ENCODE results near the gene G3BP2. TPM values are rescaled to one million over a fixed set of nuclear protein-coding genes. Genes with fewer than 3 reads are reported as not detected.
"Not testable (repeated sequence)": the region's sequence is repeated elsewhere in the genome, so short reads cannot be mapped to it uniquely, and the experiment has no call there.

The G3BP2 gene
- total RNA-seq, 2 experiments from 2014 or later, result 127 to 137 TPM

GRCh38 chr4:75666299-75666698, 6.9 kb downstream of the G3BP2 start:
- Mint-ChIP-seq H3K4me3 (peak overlapping the region; percentile 41), H3K36me3 (ENCODE audit: low read depth) (peaks cover 22% of the 10 kb centered on the region), H3K9me3 (ENCODE audit: low read depth) (no peaks in the 10 kb centered on the region), H3K27me3 (no peaks in the 10 kb centered on the region), H3K4me1 (peaks cover 69% of the 10 kb centered on the region), H3K27ac (peak overlapping the region; percentile 90)
- intact Hi-C loops (cut with DNase I, micrococcal nuclease), result no loop called here
- POLR2A ChIA-PET, result interaction anchor here (1.5 kb wide), 1 partner anchor 58 kb away, joined by 4 read pairs; the partner anchor contains the start of gene USO1
- ATAC-seq (peak; percentile 61), DNase-seq (no peak)
- CTCF ChIA-PET, result interaction anchor here (1.5 to 1.9 kb wide), 2 partner anchors 7 to 12 kb away, joined by 6 to 8 read pairs; no protein-coding TSS in a partner anchor

DNA sequence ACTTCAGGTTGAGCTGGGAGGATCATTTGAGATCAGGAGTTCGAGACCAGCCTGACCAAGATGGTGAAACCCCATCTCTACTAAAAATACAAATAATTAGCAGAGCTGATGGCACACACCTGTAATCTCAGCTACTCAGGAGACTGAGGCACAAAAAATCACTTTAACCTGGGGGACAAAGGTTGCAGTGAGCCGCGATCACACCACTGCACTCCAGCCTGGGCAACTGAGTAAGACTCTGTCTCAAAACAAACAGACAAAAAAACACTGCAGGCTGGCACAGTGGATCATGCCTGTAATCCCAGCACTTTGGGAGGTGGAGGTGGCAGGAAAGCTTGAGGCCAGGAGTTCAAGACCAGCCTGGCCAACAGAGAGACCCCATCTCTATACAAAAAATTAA, 8.6 kb downstream of the G3BP2 start:
- DNase-seq; POLR2A ChIA-PET; intact Hi-C loops (cut with DNase I, micrococcal nuclease); H3K27me3 Mint-ChIP-seq; ATAC-seq; H3K4me3 Mint-ChIP-seq; H3K9me3 Mint-ChIP-seq (ENCODE audit: low read depth): not testable (repeated sequence)
- H3K36me3 Mint-ChIP-seq (ENCODE audit: low read depth), result peaks cover 24% of the 10 kb centered on the region
- H3K27ac Mint-ChIP-seq, result peak overlapping the region; percentile 42
- H3K4me1 Mint-ChIP-seq, result peaks cover 64% of the 10 kb centered on the region
- CTCF ChIA-PET, result interaction anchor here (0.6 to 1.9 kb wide), 3 partner anchors 11 to 263 kb away, joined by 3 to 8 read pairs (median 3); no protein-coding TSS in a partner anchor

DNA sequence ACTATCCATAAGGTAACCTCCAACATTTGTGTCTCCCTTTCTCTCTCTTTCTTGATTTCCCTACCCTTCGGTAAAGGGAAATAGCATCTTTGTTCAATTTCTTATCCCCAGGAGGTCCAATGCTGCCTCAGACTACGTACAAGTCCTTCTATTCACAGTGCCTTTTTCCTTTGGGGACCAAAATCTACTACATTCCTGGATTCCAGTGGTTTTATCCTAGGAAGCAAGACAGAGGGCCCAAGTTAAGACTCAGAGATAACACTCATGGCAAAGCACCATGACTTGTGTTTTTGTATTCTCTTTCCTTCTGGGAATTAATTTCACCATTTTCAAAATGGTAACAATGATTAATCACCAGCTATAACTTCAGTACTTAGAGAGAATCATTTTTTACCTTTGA, 10.6 kb downstream of the G3BP2 start:
- Mint-ChIP-seq H3K36me3 (ENCODE audit: low read depth) (peaks cover 33% of the 10 kb centered on the region), H3K4me3 (no peak overlapping the region), H3K27me3 (no peaks in the 10 kb centered on the region), H3K27ac (peak overlapping the region; percentile 53), H3K9me3 (ENCODE audit: low read depth) (no peaks in the 10 kb centered on the region), H3K4me1 (peaks cover 56% of the 10 kb centered on the region)
- no peak for DNase-seq
- intact Hi-C loops (cut with DNase I, micrococcal nuclease), result no loop called here
- CTCF ChIA-PET, result no interaction called here
- no peak for ATAC-seq
- POLR2A ChIA-PET, result no interaction called here

DNA sequence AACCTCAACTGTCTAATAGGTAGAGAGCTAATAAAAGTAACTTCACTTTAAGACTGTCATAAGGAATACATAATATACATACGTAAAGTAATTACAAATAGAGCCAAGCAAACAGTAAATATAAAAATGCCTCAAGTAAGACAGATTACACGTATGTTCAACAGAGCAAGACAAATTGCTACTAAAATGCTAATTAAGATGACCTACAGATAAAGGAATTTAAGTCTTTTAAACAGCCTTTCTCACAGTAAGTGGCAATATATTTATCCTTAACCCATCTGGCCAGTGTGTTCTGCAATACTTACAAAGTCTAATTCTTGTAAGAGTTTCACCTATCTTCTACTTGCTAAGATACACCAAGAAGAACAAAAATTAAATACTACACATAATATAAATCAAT, 12.7 kb downstream of the G3BP2 start:
- ChIA-PET POLR2A (no interaction called here), CTCF (interaction anchor here (0.6 to 2.2 kb wide), 5 partner anchors 7 to 63 kb away, joined by 3 to 6 read pairs (median 4); no protein-coding TSS in a partner anchor)
- intact Hi-C loops (cut with DNase I, micrococcal nuclease), result no loop called here
- DNase-seq, result no peak
- Mint-ChIP-seq H3K4me3 (no peak overlapping the region), H3K27ac (no peak overlapping the region), H3K36me3 (ENCODE audit: low read depth) (peaks cover 40% of the 10 kb centered on the region), H3K27me3 (no peaks in the 10 kb centered on the region), H3K9me3 (ENCODE audit: low read depth) (no peaks in the 10 kb centered on the region), H3K4me1 (peaks cover 54% of the 10 kb centered on the region)
- no peak for ATAC-seq

- no peak for DNase-seq
- H3K9me3 Mint-ChIP-seq (ENCODE audit: low read depth), result no peaks in the 10 kb centered on the region
- POLR2A ChIA-PET, result no interaction called here
- no peak for ATAC-seq
- intact Hi-C loops (cut with DNase I, micrococcal nuclease), result loop anchor here in 1 of 2 experiments (5.0 kb wide), 1 partner anchor 63 kb away; the partner anchor contains the start of gene USO1
- CTCF ChIA-PET, result interaction anchor here (0.6 to 2.4 kb wide), 7 partner anchors 8 to 151 kb away, joined by 3 to 14 read pairs (median 4); no protein-coding TSS in a partner anchor
- peaks cover 56% of the 10 kb centered on the region for H3K4me1 Mint-ChIP-seq
- H3K27ac Mint-ChIP-seq, result no peak overlapping the region
- no peaks in the 10 kb centered on the region for H3K27me3 Mint-ChIP-seq
- H3K36me3 Mint-ChIP-seq (ENCODE audit: low read depth), result peaks cover 45% of the 10 kb centered on the region
- H3K4me3 Mint-ChIP-seq, result no peak overlapping the region
Observed at GRCh38 chr4:75659512-75660031, 13.6 kb downstream of the G3BP2 start.

GRCh38 chr4:75658876-75659275, 14.3 kb downstream of the G3BP2 start:
- no peak overlapping the region for H3K4me3 Mint-ChIP-seq

DNA sequence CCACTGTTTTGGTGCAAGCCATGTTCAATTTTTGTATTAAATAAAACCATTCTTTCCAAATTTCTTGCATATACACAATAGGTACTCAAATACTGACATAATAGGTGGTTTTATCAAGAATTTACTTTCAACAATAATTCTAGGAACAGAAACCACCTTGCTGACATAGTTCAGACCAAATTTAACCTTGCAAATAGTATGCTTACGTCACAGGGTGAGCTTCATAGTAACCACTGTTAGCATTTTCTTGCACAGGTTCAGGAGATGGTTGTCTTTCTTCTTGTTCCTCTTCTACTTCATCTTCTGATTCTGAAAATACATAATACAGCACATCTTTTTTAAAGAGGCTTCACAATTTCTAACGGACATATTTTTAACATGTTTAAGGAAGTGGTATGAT, 17.6 kb downstream of the G3BP2 start:
- DNase-seq (no peak), ATAC-seq (peak; percentile 91)
- POLR2A ChIA-PET, result interaction anchor here (0.6 to 0.7 kb wide), 4 partner anchors 9 to 80 kb away, joined by 3 to 9 read pairs (median 6); partner anchors contain the start of gene USO1
- intact Hi-C loops (cut with DNase I, micrococcal nuclease), result loop anchor here (1.0 to 5.0 kb wide), 7 partner anchors 17 to 69 kb away; partner anchors contain the start of genes USO1 (in 2 of the 2) and CDKL2 (in 1 of the 2)
- no peaks in the 10 kb centered on the region for H3K9me3 Mint-ChIP-seq (ENCODE audit: low read depth)
- no peak overlapping the region for H3K4me3 Mint-ChIP-seq
- peak overlapping the region; percentile 75 for H3K27ac Mint-ChIP-seq
- no peaks in the 10 kb centered on the region for H3K27me3 Mint-ChIP-seq
- H3K4me1 Mint-ChIP-seq, result peaks cover 52% of the 10 kb centered on the region
- CTCF ChIA-PET, result interaction anchor here (1.5 to 3.5 kb wide), 4 partner anchors 13 to 68 kb away, joined by 3 to 17 read pairs (median 12); partner anchors contain the start of gene USO1
- peaks cover 48% of the 10 kb centered on the region for H3K36me3 Mint-ChIP-seq (ENCODE audit: low read depth)

More at GRCh38 chr4:75658876-75659275, 14.3 kb downstream of the G3BP2 start:
- peaks cover 63% of the 10 kb centered on the region for H3K4me1 Mint-ChIP-seq
- H3K27me3 Mint-ChIP-seq, result no peaks in the 10 kb centered on the region
- no peak overlapping the region for H3K27ac Mint-ChIP-seq
- no peak for ATAC-seq
- H3K36me3 Mint-ChIP-seq (ENCODE audit: low read depth), result peaks cover 51% of the 10 kb centered on the region
- no peaks in the 10 kb centered on the region for H3K9me3 Mint-ChIP-seq (ENCODE audit: low read depth)
- CTCF ChIA-PET, result interaction anchor here (0.6 to 2.4 kb wide), 5 partner anchors 8 to 128 kb away, joined by 3 to 14 read pairs (median 6); partner anchors contain the start of gene USO1
- DNase-seq, result no peak
- POLR2A ChIA-PET, result no interaction called here
- intact Hi-C loops (cut with DNase I, micrococcal nuclease), result loop anchor here in 1 of 2 experiments (5.0 kb wide), 1 partner anchor 63 kb away; the partner anchor contains the start of gene USO1

DNA sequence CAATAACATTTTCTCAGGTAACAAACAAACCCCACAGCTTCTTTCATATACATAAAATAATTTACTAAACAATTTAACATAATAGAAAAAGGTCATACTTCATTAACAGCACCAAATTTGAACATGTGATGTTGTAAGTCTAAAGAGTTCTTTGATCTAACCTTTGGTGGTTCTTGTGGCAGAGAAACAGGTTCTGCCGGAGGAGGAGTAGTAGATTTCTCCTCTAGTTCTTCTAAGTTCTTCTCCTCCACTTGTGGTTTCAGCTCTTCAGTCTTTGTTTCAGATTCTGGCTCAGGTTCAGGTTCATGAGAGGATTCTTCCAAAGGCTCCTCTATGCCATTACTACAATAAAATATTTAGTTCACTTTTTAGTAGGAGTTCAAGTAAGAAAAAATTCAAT, 18.3 kb downstream of the G3BP2 start:
- Mint-ChIP-seq H3K4me3 (no peak overlapping the region), H3K4me1 (peaks cover 49% of the 10 kb centered on the region), H3K27me3 (no peaks in the 10 kb centered on the region), H3K27ac (peak overlapping the region; percentile 80), H3K36me3 (ENCODE audit: low read depth) (peaks cover 52% of the 10 kb centered on the region), H3K9me3 (ENCODE audit: low read depth) (no peaks in the 10 kb centered on the region)
- peak; percentile 36 for ATAC-seq
- intact Hi-C loops (cut with DNase I, micrococcal nuclease), result loop anchor here (1.0 to 5.0 kb wide), 7 partner anchors 17 to 69 kb away; partner anchors contain the start of genes USO1 (in 2 of the 2) and CDKL2 (in 1 of the 2)
- DNase-seq, result no peak
- CTCF ChIA-PET, result interaction anchor here (1.5 to 3.5 kb wide), 5 partner anchors 10 to 69 kb away, joined by 3 to 17 read pairs (median 9); partner anchors contain the start of gene USO1
- POLR2A ChIA-PET, result interaction anchor here (0.6 to 0.9 kb wide), 2 partner anchors 14 to 69 kb away, joined by 3 read pairs; partner anchors contain the start of gene USO1

- peaks cover 51% of the 10 kb centered on the region for H3K36me3 Mint-ChIP-seq (ENCODE audit: low read depth)
- no peaks in the 10 kb centered on the region for H3K9me3 Mint-ChIP-seq (ENCODE audit: low read depth)
- ChIA-PET CTCF (interaction anchor here (0.7 to 3.5 kb wide), 8 partner anchors 10 to 287 kb away, joined by 3 to 17 read pairs (median 6); partner anchors contain the start of genes NAAA and USO1), POLR2A (interaction anchor here (0.6 to 0.9 kb wide), 2 partner anchors 15 to 74 kb away, joined by 3 read pairs; no protein-coding TSS in a partner anchor)
- H3K4me3 Mint-ChIP-seq, result no peak overlapping the region
- DNase-seq, result no peak
- peaks cover 46% of the 10 kb centered on the region for H3K4me1 Mint-ChIP-seq
- peak overlapping the region; percentile 80 for H3K27ac Mint-ChIP-seq
- H3K27me3 Mint-ChIP-seq, result no peaks in the 10 kb centered on the region
- no peak for ATAC-seq
- intact Hi-C loops (cut with DNase I, micrococcal nuclease), result loop anchor here (2.0 kb wide), 3 partner anchors 23 to 55 kb away; partner anchors contain the start of gene CDKL2 (in 1 of the 2)
Observed at GRCh38 chr4:75653845-75654503, 19.2 kb downstream of the G3BP2 start.

DNA sequence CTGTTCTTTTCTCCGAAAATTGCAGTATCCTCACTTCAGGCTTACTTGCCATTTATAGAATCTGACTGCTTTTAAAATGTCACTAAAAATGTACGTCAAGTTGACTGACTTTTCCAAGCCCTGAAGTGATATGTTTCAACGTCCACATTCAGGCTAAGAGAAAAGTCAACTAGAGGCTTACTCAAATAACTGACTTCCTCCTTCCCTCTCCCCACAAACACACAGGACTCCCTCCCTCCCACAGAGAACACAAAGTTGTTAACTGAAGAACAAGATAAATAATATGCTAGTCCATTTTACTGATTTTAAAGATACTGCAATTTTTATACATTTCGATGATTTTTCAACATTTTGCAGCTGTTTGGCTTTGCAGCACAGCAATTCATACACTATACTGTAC, 29.1 kb downstream of the G3BP2 start:
- Mint-ChIP-seq H3K27me3 (no peaks in the 10 kb centered on the region), H3K4me1 (peaks cover 18% of the 10 kb centered on the region), H3K4me3 (no peak overlapping the region), H3K27ac (peak overlapping the region; percentile 40), H3K9me3 (ENCODE audit: low read depth) (no peaks in the 10 kb centered on the region), H3K36me3 (ENCODE audit: low read depth) (peaks cover 53% of the 10 kb centered on the region)
- no peak for ATAC-seq
- CTCF ChIA-PET, result interaction anchor here (1.3 kb wide), 1 partner anchor 9 kb away, joined by 4 read pairs; no protein-coding TSS in a partner anchor
- POLR2A ChIA-PET, result no interaction called here
- intact Hi-C loops (cut with DNase I, micrococcal nuclease), result no loop called here
- DNase-seq, result no peak

- intact Hi-C loops (cut with DNase I, micrococcal nuclease), result no loop called here
- H3K4me3 Mint-ChIP-seq, result no peak overlapping the region
- no peaks in the 10 kb centered on the region for H3K27me3 Mint-ChIP-seq
- CTCF ChIA-PET, result interaction anchor here (1.3 kb wide), 1 partner anchor 10 kb away, joined by 4 read pairs; no protein-coding TSS in a partner anchor
- H3K36me3 Mint-ChIP-seq (ENCODE audit: low read depth), result peaks cover 53% of the 10 kb centered on the region
- no peak for DNase-seq
- POLR2A ChIA-PET, result no interaction called here
- no peak overlapping the region for H3K27ac Mint-ChIP-seq
- no peaks in the 10 kb centered on the region for H3K9me3 Mint-ChIP-seq (ENCODE audit: low read depth)
- H3K4me1 Mint-ChIP-seq, result peaks cover 18% of the 10 kb centered on the region
- ATAC-seq, result no peak
Observed at GRCh38 chr4:75643651-75644050, 29.6 kb downstream of the G3BP2 start.
